Small intestine (tissue), 7 donors: ENCODE data around the gene PRKN. TPM values are rescaled to one million over a fixed set of nuclear protein-coding genes. Genes with fewer than 3 reads are reported as not detected.

Source experiments
- DNase-seq, 2 donors: peaks; one replicate each; pipeline versions ENCODE4 v3.0.0 to v3.0.0-alpha.2; 2013
- FAIRE-seq: peaks from 2 replicates; lab custom pipeline; 2012; peaks lifted over from hg19 to GRCh38; lab: Jason Lieb, UNC
- H3K27ac ChIP-seq, 3 donors: one replicate each; pipeline ENCODE4 v1.5.1; 2013; ENCODE audit warnings: low read length in 2 of 3, mild to moderate bottlenecking in 2 of 3, control low read depth in 1 of 3, inconsistent platforms in 1 of 3, low read depth in 1 of 3, moderate library complexity in 1 of 3
- H3K27me3 ChIP-seq, 3 donors: one replicate each; pipeline ENCODE4 v1.6.1; 2013; ENCODE audit warnings: low read length in 3 of 3, inconsistent platforms in 1 of 3; ENCODE audit not compliant: control insufficient read depth in 3 of 3, insufficient read depth in 3 of 3
- H3K36me3 ChIP-seq, 3 donors: one replicate each; pipeline ENCODE4 v1.6.1; 2013; ENCODE audit warnings: low read length in 3 of 3, inconsistent platforms in 1 of 3, low read depth in 1 of 3, mild to moderate bottlenecking in 1 of 3, moderate library complexity in 1 of 3; ENCODE audit not compliant: control insufficient read depth in 3 of 3, insufficient read depth in 2 of 3
- H3K4me1 ChIP-seq, 3 donors: one replicate each; pipeline ENCODE4 v1.6.1; 2013; ENCODE audit warnings: low read length in 2 of 3, inconsistent platforms in 1 of 3, low read depth in 1 of 3, mild to moderate bottlenecking in 1 of 3, moderate library complexity in 1 of 3; ENCODE audit not compliant: control insufficient read depth in 3 of 3, insufficient read depth in 2 of 3
- H3K4me3 ChIP-seq, 3 donors: one replicate each; pipeline ENCODE4 v1.5.1; 2013; ENCODE audit warnings: low read length in 3 of 3, control low read depth in 1 of 3, inconsistent platforms in 1 of 3, low read depth in 1 of 3, mild to moderate bottlenecking in 1 of 3, moderate library complexity in 1 of 3
- H3K9me3 ChIP-seq, 2 donors: one replicate each; pipeline ENCODE4 v1.6.1; 2013; ENCODE audit warnings: low read depth in 1 of 2, low read length in 1 of 2; ENCODE audit not compliant: control insufficient read depth in 2 of 2, insufficient read depth in 1 of 2
- WGBS, 3 donors: extraction: QIAGEN DNeasy Blood & Tissue Kit; methylation state at CpG; one replicate each; pipeline ENCODE4 v1.1.7; 2013; 5-methylcytosine and 5-hydroxymethylcytosine counted together
- polyA plus RNA-seq, 4 donors: library from polyadenylated mRNA; stranded (reverse) in 3 of 4; unstranded in 1 of 4; fragments of 200-250 nt in 3 of 4; fragments of 120-200 nt in 1 of 4; gene quantifications; one replicate each; pipeline versions ENCODE4 v1.2.1 to v1.2.3, GENCODE V29; 2013
- donor health status: healthy with polysubstance abuse.
- donor health status: control.
- donor health status: control.
- donor health status: Bipolar disorder and iron deficiency.
- donor health status: healthy.

The PRKN gene
- polyA plus RNA-seq, 4 donors: 0.27 to 2.3 (median 1.0) TPM

DNA sequence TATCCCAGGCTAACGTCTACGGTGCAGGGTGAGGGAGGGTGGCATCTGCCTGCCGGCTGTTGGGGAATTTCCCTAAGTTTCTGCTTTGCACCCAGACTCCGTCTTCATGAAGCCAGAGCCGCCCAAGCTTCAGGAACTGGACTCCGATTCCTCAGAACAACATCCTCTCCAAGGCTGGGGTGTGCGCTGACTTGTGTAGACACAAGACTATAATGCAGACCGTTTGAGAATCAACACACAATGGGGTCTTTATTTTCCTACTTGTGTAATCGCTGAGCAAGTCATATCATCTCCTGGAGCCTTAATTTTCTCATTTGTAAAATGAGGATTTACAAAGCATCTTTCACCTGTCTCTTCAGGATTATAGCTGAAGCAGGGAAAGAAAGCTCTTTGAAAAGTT is 1293.2 kb downstream of the PRKN start:
- Histone ChIP-seq H3K4me3 (no peak overlapping the region), H3K36me3 (no peaks in the 10 kb centered on the region), H3K9me3 (no peaks in the 10 kb centered on the region), H3K27me3 (no peaks in the 10 kb centered on the region), H3K27ac (no peak overlapping the region), H3K4me1 (peaks cover 0 to 5% (median 0%) of the 10 kb centered on the region in 3 donors)
- WGBS, 3 donors: 17 to 61% (median 45%) methylated on average over 9 of the region's 9 CpGs
- DNase-seq (no peak), FAIRE-seq (no peak)

DNA sequence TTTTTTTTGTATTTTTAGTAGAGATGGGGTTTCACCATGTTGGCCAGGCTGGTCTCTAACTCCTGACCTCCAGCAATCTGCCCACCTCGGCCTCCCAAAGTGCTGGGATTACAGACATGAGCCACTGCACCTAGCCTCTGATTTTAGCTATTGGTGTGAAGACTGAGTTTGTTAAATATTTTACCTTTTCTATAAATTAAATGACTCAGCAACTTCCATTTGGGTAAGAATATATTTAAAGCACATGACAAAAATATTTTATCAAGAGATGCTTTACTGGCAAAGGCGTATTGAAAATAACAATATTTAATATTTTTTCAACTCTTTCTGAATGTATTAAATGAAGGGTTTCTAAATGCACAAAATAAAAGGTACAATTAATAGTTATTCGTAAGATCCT is 1295.0 kb downstream of the PRKN start:
- peaks cover 0 to 5% (median 0%) of the 10 kb centered on the region in 3 donors for H3K4me1 ChIP-seq
- no peaks in the 10 kb centered on the region for H3K27me3 ChIP-seq
- FAIRE-seq (no peak), DNase-seq (no peak)
- H3K27ac ChIP-seq: no peak overlapping the region
- 88 to 93% (median 91%) methylated on average over 3 of the region's 3 CpGs for WGBS, 3 donors
- H3K4me3 ChIP-seq: no peak overlapping the region
- H3K9me3 ChIP-seq: no peaks in the 10 kb centered on the region
- H3K36me3 ChIP-seq: no peaks in the 10 kb centered on the region

DNA sequence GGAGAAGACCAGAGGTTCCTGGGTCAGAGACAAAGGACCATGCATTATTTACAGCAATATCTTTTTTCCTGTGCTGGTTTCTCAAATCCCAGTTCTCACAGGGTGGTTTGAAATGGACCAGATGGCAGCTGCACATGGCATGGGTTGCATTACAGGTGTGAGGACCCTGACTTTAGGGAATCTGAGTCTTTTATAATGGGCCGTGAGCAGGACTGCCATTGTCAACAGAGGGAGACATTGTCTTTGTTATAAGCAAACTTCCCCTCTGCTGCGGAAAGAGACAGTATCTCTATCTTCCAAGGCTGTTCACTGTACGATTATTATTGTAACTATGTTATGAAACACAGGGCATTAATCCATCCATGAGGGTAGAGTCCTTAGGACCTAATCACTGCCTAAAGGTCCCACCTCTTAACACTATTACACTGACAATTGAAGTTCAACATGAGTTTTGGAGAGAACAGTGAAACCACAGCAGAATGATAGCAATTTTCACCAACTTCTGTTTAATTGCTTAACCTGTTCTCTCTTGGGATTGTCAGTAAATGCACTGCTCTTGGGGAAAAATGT is 1297.6 kb downstream of the PRKN start:
- Histone ChIP-seq H3K36me3 (no peaks in the 10 kb centered on the region), H3K27me3 (no peaks in the 10 kb centered on the region), H3K4me1 (peaks cover 0 to 4% (median 0%) of the 10 kb centered on the region in 3 donors), H3K27ac (no peak overlapping the region), H3K4me3 (no peak overlapping the region), H3K9me3 (peaks cover 0 to 3% of the 10 kb centered on the region in 2 donors)
- no peak for DNase-seq
- FAIRE-seq: no peak
- WGBS, 3 donors: 84 to 93% (median 87%) methylated on average over 3 of the region's 3 CpGs

DNA sequence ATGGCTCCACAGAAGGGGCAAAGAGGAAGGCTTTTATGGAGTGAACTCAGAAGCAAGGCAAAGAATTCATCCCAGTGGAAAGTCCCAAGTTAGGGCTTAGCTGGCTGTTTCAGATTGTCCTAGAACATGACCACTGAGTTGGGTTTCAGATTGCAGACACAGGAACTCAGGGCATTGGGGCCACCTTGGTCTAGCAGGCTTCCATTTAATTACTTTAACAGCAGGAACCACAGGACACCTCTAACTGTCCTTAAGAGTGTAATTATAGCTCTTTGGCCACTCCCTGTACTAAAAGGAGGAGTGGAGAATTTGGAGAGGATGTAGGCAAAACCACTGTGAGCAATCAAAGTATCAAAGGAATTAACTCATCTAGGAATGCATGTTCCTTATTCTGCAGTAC is 1303.1 kb downstream of the PRKN start:
- Histone ChIP-seq H3K4me1 (no peaks in the 10 kb centered on the region), H3K4me3 (no peak overlapping the region), H3K27me3 (no peaks in the 10 kb centered on the region), H3K36me3 (no peaks in the 10 kb centered on the region), H3K27ac (no peak overlapping the region), H3K9me3 (peaks cover 0 to 3% of the 10 kb centered on the region in 2 donors)
- DNase-seq (no peak), FAIRE-seq (no peak)

DNA sequence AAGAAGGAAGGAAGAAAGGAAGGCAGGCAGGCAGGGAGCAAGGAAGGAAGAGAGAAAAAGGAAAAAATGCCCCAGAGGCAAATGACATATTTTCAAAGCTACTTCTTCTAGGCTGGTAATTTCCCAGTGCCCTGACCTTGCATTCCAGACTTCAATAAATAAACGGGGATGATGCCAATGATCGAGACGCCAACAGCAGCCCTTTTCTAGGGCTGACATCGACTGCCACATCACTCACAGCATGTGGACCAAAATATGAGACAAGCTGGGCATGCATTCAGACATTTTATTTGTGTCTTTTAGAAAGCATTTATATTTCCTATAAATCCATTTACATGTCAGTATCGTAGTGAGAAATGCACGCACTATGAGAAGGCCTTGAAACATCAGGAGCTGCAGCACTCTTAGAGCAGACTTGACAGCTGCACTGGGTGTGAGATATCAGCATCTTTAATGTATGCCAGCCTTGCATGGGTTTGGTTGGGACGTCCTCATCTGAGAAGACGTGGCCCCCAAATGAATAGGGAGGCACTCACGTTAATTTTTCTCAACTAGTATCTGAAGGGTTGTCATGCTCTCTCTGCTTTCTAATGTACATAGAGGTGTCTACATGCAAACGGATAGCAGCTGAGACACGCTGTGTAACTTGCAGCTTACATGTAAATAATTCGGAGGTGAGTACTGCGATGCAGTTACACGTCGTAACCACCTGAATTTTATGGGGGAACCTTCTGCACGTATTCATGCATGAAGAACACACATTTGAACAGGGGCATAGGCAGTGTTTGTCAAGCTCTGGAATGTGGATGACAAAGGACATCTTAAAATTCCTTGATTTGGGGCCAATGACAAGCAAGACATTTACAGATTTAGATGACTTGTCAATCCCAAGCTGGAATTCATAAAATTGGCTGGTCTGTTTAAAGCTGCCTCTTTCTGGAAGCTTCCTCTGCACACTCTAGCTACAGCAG is 1304.6 kb downstream of the PRKN start:
- H3K27me3 ChIP-seq: no peaks in the 10 kb centered on the region
- H3K4me3 ChIP-seq: no peak overlapping the region
- no peak overlapping the region for H3K27ac ChIP-seq
- WGBS, 3 donors: 79 to 85% (median 82%) methylated on average over 16 of the region's 16 CpGs
- FAIRE-seq (no peak), DNase-seq (no peak)
- no peaks in the 10 kb centered on the region for H3K36me3 ChIP-seq
- H3K9me3 ChIP-seq: peaks cover 0 to 3% of the 10 kb centered on the region in 2 donors
- no peaks in the 10 kb centered on the region for H3K4me1 ChIP-seq

DNA sequence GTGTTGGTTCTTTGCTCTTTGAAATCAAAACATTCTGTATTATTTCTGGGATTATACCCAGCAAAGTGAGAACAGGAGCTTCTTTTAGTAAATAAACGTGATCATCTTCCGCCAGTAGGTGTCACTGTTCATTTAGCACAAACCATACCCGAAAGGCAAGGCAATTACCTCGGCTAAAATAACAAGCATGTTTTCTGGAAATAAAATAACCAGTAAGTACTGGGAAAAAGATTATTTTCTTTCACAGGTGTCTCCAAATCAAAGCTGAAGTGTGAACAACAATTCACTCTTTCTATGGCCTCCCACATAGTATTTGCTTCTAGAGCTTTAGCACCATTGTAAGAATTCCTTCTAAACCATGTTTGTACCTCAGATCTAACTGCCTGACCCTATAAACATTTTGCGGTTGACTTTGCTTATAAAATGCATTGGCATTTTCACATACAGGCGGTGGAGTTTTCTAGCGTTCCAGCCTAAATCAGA is 1309.1 kb downstream of the PRKN start:
- 20 to 24% (median 21%) methylated on average over 7 of the region's 7 CpGs for WGBS, 3 donors
- H3K4me3 ChIP-seq: no peak overlapping the region
- no peaks in the 10 kb centered on the region for H3K27me3 ChIP-seq
- no peaks in the 10 kb centered on the region for H3K9me3 ChIP-seq
- H3K36me3 ChIP-seq: no peaks in the 10 kb centered on the region
- H3K4me1 ChIP-seq: peaks cover 0 to 4% (median 0%) of the 10 kb centered on the region in 3 donors
- H3K27ac ChIP-seq: no peak overlapping the region
- DNase-seq (peak; percentile 68 to 75), FAIRE-seq (peak; percentile 47)

DNA sequence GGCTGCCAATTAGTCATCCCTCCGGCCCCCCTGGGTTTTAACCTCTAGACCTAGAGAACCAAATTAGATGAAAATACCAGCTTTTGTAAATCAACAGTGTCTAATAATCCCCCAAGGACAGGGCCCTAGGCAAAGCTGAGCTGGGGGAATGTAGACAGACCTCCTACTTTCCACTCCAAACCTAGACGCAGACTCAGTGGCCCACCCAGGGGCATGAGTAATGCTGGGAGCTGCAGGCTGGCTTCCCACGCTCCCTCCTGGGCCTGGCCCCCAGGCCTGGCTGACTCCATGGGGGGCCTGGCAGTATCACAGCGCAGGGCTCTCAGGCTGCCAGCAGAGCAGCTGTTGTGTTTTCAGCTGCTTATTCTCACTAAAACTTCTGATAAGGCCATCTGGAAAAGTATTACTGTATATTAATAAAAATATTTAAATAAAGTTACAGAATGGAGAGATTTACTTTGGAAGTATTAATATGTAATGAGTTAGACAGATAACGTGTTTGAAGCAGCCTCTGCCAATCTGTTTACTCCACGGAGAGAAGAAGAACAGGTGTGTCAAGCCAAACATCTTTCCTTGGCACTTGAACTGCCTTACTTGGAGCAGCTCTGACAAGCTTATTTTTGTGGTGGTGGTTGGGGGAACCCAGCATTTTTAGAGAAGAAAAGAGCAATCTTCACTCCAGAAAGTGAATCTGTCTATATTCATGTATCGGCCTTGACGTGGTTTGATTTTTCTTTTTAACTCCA is 1309.7 kb downstream of the PRKN start:
- DNase-seq (no peak), FAIRE-seq (no peak)
- Histone ChIP-seq H3K9me3 (no peaks in the 10 kb centered on the region), H3K36me3 (no peaks in the 10 kb centered on the region), H3K27me3 (no peaks in the 10 kb centered on the region), H3K4me1 (peaks cover 0 to 4% (median 0%) of the 10 kb centered on the region in 3 donors), H3K4me3 (no peak overlapping the region), H3K27ac (no peak overlapping the region)
- WGBS, 3 donors: 39 to 54% (median 45%) methylated on average over 8 of the region's 8 CpGs

DNA sequence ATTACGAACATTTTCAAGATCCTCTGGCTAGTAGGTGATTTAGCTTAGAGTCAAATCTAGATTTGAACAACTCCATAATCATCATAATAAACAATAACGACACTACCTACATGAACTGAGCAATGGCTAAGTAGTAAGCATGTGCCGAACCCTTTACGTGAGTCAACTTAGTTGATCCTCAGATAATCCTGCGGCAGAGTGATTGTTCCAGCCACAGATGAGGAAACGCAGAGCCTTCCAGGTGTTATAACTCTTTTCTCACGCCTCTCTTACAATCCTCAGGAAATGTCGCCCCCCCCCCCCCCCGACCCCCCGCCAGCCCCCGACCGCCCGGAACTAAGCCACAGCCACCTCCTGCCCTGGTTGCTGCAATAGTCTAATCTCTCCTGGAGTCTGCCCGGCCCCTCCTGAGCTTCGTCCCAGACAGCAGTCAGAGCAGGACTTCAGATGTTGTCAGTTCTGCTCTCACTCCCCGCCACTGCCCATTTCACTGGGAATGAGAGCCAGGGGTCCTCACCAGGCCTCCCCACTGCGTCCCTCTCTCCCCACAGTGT is 1312.2 kb downstream of the PRKN start:
- Histone ChIP-seq H3K4me3 (no peak overlapping the region), H3K27me3 (no peaks in the 10 kb centered on the region), H3K4me1 (peaks cover 0 to 4% (median 0%) of the 10 kb centered on the region in 3 donors), H3K36me3 (no peaks in the 10 kb centered on the region), H3K9me3 (peaks cover 0 to 2% of the 10 kb centered on the region in 2 donors), H3K27ac (no peak overlapping the region)
- FAIRE-seq (no peak), DNase-seq (no peak)
- WGBS, 3 donors: 67 to 72% (median 70%) methylated on average over 10 to 17 of the region's 17 CpGs
